Measurements from ENCODE around the gene ACOX3. TPM values are rescaled to one million over a fixed set of nuclear protein-coding genes. Genes with fewer than 3 reads are reported as not detected.

The ACOX3 gene
- total RNA-seq, 1 experiment from 2014 or later: 21.0 TPM

DNA sequence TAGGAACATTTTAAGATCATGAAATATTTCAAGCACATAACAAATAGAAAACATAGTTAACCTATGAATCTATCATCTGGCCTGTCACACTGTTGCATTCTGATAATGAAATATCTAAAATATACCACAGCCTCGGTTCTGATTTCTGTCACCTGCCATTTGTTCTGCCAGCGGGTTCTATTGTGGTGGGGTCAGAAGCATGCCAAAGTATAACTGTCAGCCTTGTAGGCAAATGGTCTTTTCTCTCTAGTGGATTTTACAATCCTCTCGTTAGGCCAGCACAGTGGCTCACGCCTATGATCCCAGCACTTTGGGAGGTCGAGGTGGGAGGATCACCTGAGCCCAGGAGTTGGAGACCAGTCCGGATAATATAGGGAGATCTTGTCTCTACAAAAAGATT lies 123.0 kb downstream of the ACOX3 start:
- no TSS peak for BruUV-seq (replicated peaks)
- H3K4me1 ChIP-seq (replicated peaks; ENCODE audit: insufficient read depth): peaks cover 24% of the 10 kb centered on the region
- no peak overlapping the region for H3K4me2 ChIP-seq
- ChIA-PET POLR2A (ENCODE audit: unreplicated experiment) (no interaction called here), CTCF (no interaction called here)
- no peaks in the 10 kb centered on the region for H3K27me3 ChIP-seq (ENCODE audit: insufficient read depth, low read depth)
- no peak overlapping the region for H3K27ac ChIP-seq
- no peaks in the 10 kb centered on the region for H3K79me2 ChIP-seq (ENCODE audit: low read depth)
- intact Hi-C loops (cut with micrococcal nuclease; ENCODE audit: unreplicated experiment): loop anchor here (2.0 to 5.0 kb wide), 2 partner anchors 50 to 75 kb away; partner anchors contain the start of gene HTRA3
- no peaks in the 10 kb centered on the region for H4K20me1 ChIP-seq (ENCODE audit: insufficient read depth)
- H3K36me3 ChIP-seq (ENCODE audit: low read depth): no peaks in the 10 kb centered on the region
- no peak overlapping the region for H2AFZ ChIP-seq
- 0 out of 2 replicates have a peak, but pooled peaks cover 4% of the 10 kb centered on the region for H3F3A ChIP-seq (ENCODE audit: insufficient read depth, low read depth)
- no peaks in the 10 kb centered on the region for H3K9me3 ChIP-seq (ENCODE audit: insufficient read depth, low read depth)
- TF ChIP-seq, protein P1, sequence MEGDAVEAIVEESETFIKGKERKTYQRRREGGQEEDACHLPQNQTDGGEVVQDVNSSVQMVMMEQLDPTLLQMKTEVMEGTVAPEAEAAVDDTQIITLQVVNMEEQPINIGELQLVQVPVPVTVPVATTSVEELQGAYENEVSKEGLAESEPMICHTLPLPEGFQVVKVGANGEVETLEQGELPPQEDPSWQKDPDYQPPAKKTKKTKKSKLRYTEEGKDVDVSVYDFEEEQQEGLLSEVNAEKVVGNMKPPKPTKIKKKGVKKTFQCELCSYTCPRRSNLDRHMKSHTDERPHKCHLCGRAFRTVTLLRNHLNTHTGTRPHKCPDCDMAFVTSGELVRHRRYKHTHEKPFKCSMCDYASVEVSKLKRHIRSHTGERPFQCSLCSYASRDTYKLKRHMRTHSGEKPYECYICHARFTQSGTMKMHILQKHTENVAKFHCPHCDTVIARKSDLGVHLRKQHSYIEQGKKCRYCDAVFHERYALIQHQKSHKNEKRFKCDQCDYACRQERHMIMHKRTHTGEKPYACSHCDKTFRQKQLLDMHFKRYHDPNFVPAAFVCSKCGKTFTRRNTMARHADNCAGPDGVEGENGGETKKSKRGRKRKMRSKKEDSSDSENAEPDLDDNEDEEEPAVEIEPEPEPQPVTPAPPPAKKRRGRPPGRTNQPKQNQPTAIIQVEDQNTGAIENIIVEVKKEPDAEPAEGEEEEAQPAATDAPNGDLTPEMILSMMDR (conservative IDR thresholded peaks at IDR 0.05): no peak
- TF ChIP-seq EZH2 (IDR thresholded peaks at IDR 0.05; ENCODE audit: low read depth): no peak
- DNase-seq: no peak
- H3K4me3 ChIP-seq: no peak overlapping the region
- H3K9me2 ChIP-seq (ENCODE audit: insufficient read depth): no peaks in the 10 kb centered on the region

GRCh38 chr4:8316911-8317351 lies 123.6 kb downstream of the ACOX3 start:
- TF ChIP-seq, protein P1 (conservative IDR thresholded peaks at IDR 0.05): no peak
- TF ChIP-seq EZH2 (IDR thresholded peaks at IDR 0.05; ENCODE audit: low read depth): no peak
- 0 out of 2 replicates have a peak overlapping the region, but pooled peaks have one; percentile 58 for H3K4me2 ChIP-seq
- no peaks in the 10 kb centered on the region for H4K20me1 ChIP-seq (ENCODE audit: insufficient read depth)
- H3F3A ChIP-seq (ENCODE audit: insufficient read depth, low read depth): 0 out of 2 replicates have a peak, but pooled peaks cover 4% of the 10 kb centered on the region
- no peaks in the 10 kb centered on the region for H3K79me2 ChIP-seq (ENCODE audit: low read depth)
- no peaks in the 10 kb centered on the region for H3K9me3 ChIP-seq (ENCODE audit: insufficient read depth, low read depth)
- no peaks in the 10 kb centered on the region for H3K27me3 ChIP-seq (ENCODE audit: insufficient read depth, low read depth)
- DNase-seq: no peak
- no TSS peak for BruUV-seq (replicated peaks)
- no peaks in the 10 kb centered on the region for H3K9me2 ChIP-seq (ENCODE audit: insufficient read depth)
- no peak overlapping the region for H3K4me3 ChIP-seq
- peaks cover 24% of the 10 kb centered on the region for H3K4me1 ChIP-seq (replicated peaks; ENCODE audit: insufficient read depth)
- H2AFZ ChIP-seq: no peak overlapping the region
- H3K36me3 ChIP-seq (ENCODE audit: low read depth): no peaks in the 10 kb centered on the region
- POLR2A ChIA-PET (ENCODE audit: unreplicated experiment): no interaction called here
- H3K27ac ChIP-seq: no peak overlapping the region
- intact Hi-C loops (cut with micrococcal nuclease; ENCODE audit: unreplicated experiment): loop anchor here (1.0 to 5.0 kb wide), 3 partner anchors 37 to 76 kb away; partner anchors contain the start of gene HTRA3
- CTCF ChIA-PET: no interaction called here

Other genes starting within 250 kb of the ACOX3 start
- 5.2 and 11.2 TPM in 2 replicates for gene SH3TC1, start 241.4 kb downstream of the ACOX3 start, total RNA-seq (2021)
- 14.1 and 22.8 TPM in 2 replicates for gene HTRA3, start 171.0 kb downstream of the ACOX3 start, total RNA-seq (2021)
- 17.4 and 17.9 TPM in 2 replicates for gene TRMT44, start 54 bp upstream of the ACOX3 start, total RNA-seq (2021)
- gene GPR78, start 139.7 kb upstream of the ACOX3 start, total RNA-seq (2021): 56.6 and 68.2 TPM in 2 replicates
- 9.1 and 12.1 TPM in 2 replicates for gene CPZ, start 152.0 kb upstream of the ACOX3 start, total RNA-seq (2021)